HepG2 (cell line): Measurements from ENCODE around the gene C19orf38. TPM values are rescaled to one million over a fixed set of nuclear protein-coding genes. Genes with fewer than 3 reads are reported as not detected.

ENCODE experiments used
- ATAC-seq: fragments of 200-7000 bp; cut with Tn5 transposase; 3 replicates; pipeline ENCODE4 v1.9.1; 2020; ENCODE audit warnings: mild to moderate bottlenecking, moderate library complexity
- BruUV-seq: library from RNA; stranded (reverse); fragments of 400-500 nt; replicated peaks from 2 replicates; lab custom pipeline; 2021; lab: Mats Ljungman, UMichigan
- CTCF ChIA-PET: fragments of 300-600 bp; formaldehyde crosslinking; extraction: SDS; loops from one replicate; lab custom pipeline; 2021; ENCODE audit warnings: low total read pairs, inconsistent platforms, low intra/inter-chr PET ratio; lab: Yijun Ruan, JAX
- POLR2A ChIA-PET: fragments of 350-600 bp; sonication (Branson Sonifier 250); formaldehyde crosslinking; loops from one replicate; lab custom pipeline; 2020; ENCODE audit warnings: antibody characterized with exemption, inconsistent platforms; lab: Yijun Ruan, JAX
- DNase-seq: peaks from one replicate; pipeline ENCODE4 v3.0.0-alpha.2; 2015; ENCODE audit warnings: low spot score
- FAIRE-seq: peaks from 3 replicates; lab custom pipeline; 2011; peaks lifted over from hg19 to GRCh38; lab: Jason Lieb, UNC
- H2AFZ ChIP-seq: one replicate; pipeline ENCODE4 v1.6.1; 2011; ENCODE audit warnings: low read length, inconsistent platforms
- H3K27ac ChIP-seq: fragments of 300-600 bp; 3 replicates; pipeline ENCODE4 v1.8.0; 2011; ENCODE audit warnings: mixed run types, mild to moderate bottlenecking, mixed read lengths, low read length, inconsistent platforms; ENCODE audit not compliant: insufficient read depth; ENCODE audit errors: extremely low read length
- H3K27me3 ChIP-seq, 2 experiments: fragments of 200-600 bp in 1 of 2; 2 replicates in 1 of 2; 3 replicates in 1 of 2; pipeline versions ENCODE4 v1.6.0 to v1.8.0; 2011; ENCODE audit warnings: low read length in 2 of 2, mild to moderate bottlenecking in 2 of 2, moderate library complexity in 2 of 2, inconsistent platforms in 1 of 2; ENCODE audit not compliant: insufficient read depth in 2 of 2, control insufficient read depth in 1 of 2
- H3K36me3 ChIP-seq, 2 experiments: fragments of 200-600 bp in 1 of 2; replicated peaks in 1 of 2; 2 replicates in 1 of 2; 3 replicates in 1 of 2; pipeline versions ENCODE4 v1.5.1 to v1.8.0; 2011; ENCODE audit warnings: low read length in 2 of 2, inconsistent platforms in 1 of 2; ENCODE audit not compliant: insufficient read depth in 2 of 2, control insufficient read depth in 1 of 2
- H3K4me1 ChIP-seq: 2 replicates; pipeline ENCODE4 v1.5.1; 2012; ENCODE audit warnings: low read length, inconsistent platforms; ENCODE audit not compliant: insufficient read depth
- H3K4me2 ChIP-seq: 2 replicates; pipeline ENCODE4 v1.6.0; 2011; ENCODE audit warnings: low read depth, low read length, inconsistent platforms
- H3K4me3 ChIP-seq, 3 experiments: fragments of 200-600 bp in 1 of 3; sonication (generic), shearing (Covaris generic) in 1 of 3; replicated peaks in 1 of 3; 2 replicates each; pipeline ENCODE4 v1.5.1; 2011 to 2016; ENCODE audit warnings: low read length in 3 of 3, inconsistent platforms in 2 of 3, low read depth in 2 of 3, mild to moderate bottlenecking in 2 of 3, control low read depth in 1 of 3, mixed read lengths in 1 of 3; ENCODE audit not compliant: insufficient read depth in 1 of 3
- H3K79me2 ChIP-seq: one replicate; pipeline ENCODE4 v1.6.1; 2011; ENCODE audit warnings: low read length, inconsistent platforms; ENCODE audit not compliant: insufficient read depth
- H3K9ac ChIP-seq: 2 replicates; pipeline ENCODE4 v1.6.0; 2011; ENCODE audit warnings: mild to moderate bottlenecking, low read depth, low read length, inconsistent platforms; ENCODE audit not compliant: insufficient read depth
- H3K9me3 ChIP-seq: 2 replicates; pipeline ENCODE4 v1.5.1; 2012; ENCODE audit warnings: mild to moderate bottlenecking, low read length
- H4K20me1 ChIP-seq: 2 replicates; pipeline ENCODE4 v1.6.0; 2011; ENCODE audit warnings: inconsistent platforms, mild to moderate bottlenecking, low read length, moderate library complexity; ENCODE audit not compliant: insufficient read depth
- IRF2 ChIP-seq: IDR thresholded peaks from 2 replicates; pipeline ENCODE4 v1.6.1; 2018; ENCODE audit warnings: missing genetic modification reagents, missing compliant biosample characterization
- MEIS1 ChIP-seq: sonication (generic); formaldehyde crosslinking; IDR thresholded peaks from 2 replicates; pipeline ENCODE4 v1.9.0; 2021; ENCODE audit warnings: mild to moderate bottlenecking, missing genetic modification reagents, moderate library complexity, borderline replicate concordance
- PITX1 ChIP-seq: sonication (generic); formaldehyde crosslinking; IDR thresholded peaks from 2 replicates; pipeline ENCODE4 v1.5.1; 2020; ENCODE audit warnings: mild to moderate bottlenecking, missing genetic modification reagents
- SCMH1 ChIP-seq: sonication (generic); formaldehyde crosslinking; IDR thresholded peaks from 2 replicates; pipeline ENCODE4 v1.9.0; 2021; ENCODE audit warnings: missing genetic modification reagents, mild to moderate bottlenecking, borderline replicate concordance
- SMARCE1 ChIP-seq: fragments of 450-650 bp; IDR thresholded peaks from 2 replicates; pipeline ENCODE4 v1.6.1; 2017; ENCODE audit warnings: borderline replicate concordance
- SRSF4 ChIP-seq: fragments of 200-400 bp; formaldehyde crosslinking; IDR thresholded peaks from one replicate; pipeline ENCODE4 v1.6.1; 2018; ENCODE audit warnings: mild to moderate bottlenecking, low read depth, low read length, moderate library complexity; ENCODE audit not compliant: poor library complexity, severe bottlenecking
- ZFYVE20 ChIP-seq: sonication (generic); formaldehyde crosslinking; IDR thresholded peaks from 2 replicates; pipeline ENCODE4 v1.8.0; 2023; ENCODE audit warnings: low read depth, mild to moderate bottlenecking, moderate library complexity, missing genetic modification reagents, borderline replicate concordance
- ZGPAT ChIP-seq: IDR thresholded peaks from 2 replicates; pipeline ENCODE4 v1.6.1; 2016; ENCODE audit warnings: mild to moderate bottlenecking
- ZMYM3 ChIP-seq: sonication (generic); formaldehyde crosslinking; IDR thresholded peaks from 2 replicates; pipeline ENCODE4 v1.5.1; 2020; ENCODE audit warnings: mild to moderate bottlenecking, missing genetic modification reagents
- ZNF335 ChIP-seq: sonication (generic); formaldehyde crosslinking; IDR thresholded peaks from 2 replicates; pipeline ENCODE4 v1.4.0; 2020; ENCODE audit warnings: missing genetic modification reagents
- ZNF629 ChIP-seq: sonication (generic); formaldehyde crosslinking; conservative IDR thresholded peaks from 2 replicates; pipeline ENCODE4 v1.5.0; 2020; ENCODE audit warnings: missing genetic modification reagents
- WGBS: methylation state at CpG from one replicate; pipeline ENCODE4 v1.1.6; 2017; ENCODE audit warnings: low lambda C conversion rate; 5-methylcytosine and 5-hydroxymethylcytosine counted together
- in situ Hi-C: cut with HindIII; loops from 2 replicates; pipeline ENCODE4 v1.10.0; 2017; ENCODE audit warnings: low pct_unique_long_range_greater_than_20kb; ENCODE audit not compliant: extremely low pct_ligation_motif_present
- intact Hi-C: fragments of 100-400 bp; cut with micrococcal nuclease; formaldehyde crosslinking; loops from one replicate; pipeline ENCODE4 v1.10.0; 2022; ENCODE audit not compliant: unreplicated experiment
- polyA plus RNA-seq, 8 experiments: library from polyadenylated mRNA; depleted of rRNA in 3 of 8; stranded (reverse) in 7 of 8; unstranded in 1 of 8; fragments of >200 nt; fragmentation: Illumina TruSeq in 4 of 8; extraction: Trizol in 4 of 8; gene quantifications; 2 replicates each; pipeline versions ENCODE4 v1.2.1 to v1.2.3, GENCODE V29; 2011 to 2016; ENCODE audit warnings: low read depth in 4 of 8, missing spikeins in 1 of 8, mixed read lengths in 1 of 8; ENCODE audit not compliant: insufficient read depth in 1 of 8
- total RNA-seq, 5 experiments: library from RNA; depleted of rRNA; stranded (reverse); fragments of >200 nt; fragmentation: Illumina TruSeq; extraction: Trizol; gene quantifications; 2 replicates each; pipeline ENCODE4 v1.2.3, GENCODE V29; 2016; ENCODE audit warnings: low read depth in 1 of 5
- TF ChIP-seq, protein P1 (sequence below): sonication (generic); formaldehyde crosslinking; IDR thresholded peaks from 2 replicates; pipeline ENCODE4 v1.5.0; 2020; ENCODE audit warnings: mild to moderate bottlenecking, missing genetic modification reagents
- TF ChIP-seq, protein P2 (sequence below): sonication (generic); formaldehyde crosslinking; IDR thresholded peaks from 2 replicates; pipeline ENCODE4; 2020; ENCODE audit warnings: missing genetic modification reagents, mild to moderate bottlenecking, borderline replicate concordance
- TF ChIP-seq, protein P3 (sequence below): sonication (generic); formaldehyde crosslinking; IDR thresholded peaks from 2 replicates; pipeline ENCODE4 v1.8.1; 2023; ENCODE audit warnings: missing genetic modification reagents, inconsistent platforms, borderline replicate concordance

Gene C19orf38
- total and polyA plus RNA-seq, 2 of the 13 experiments (the other 11 are each of a cell fraction or from before 2014, with no cell fraction given): 0.11 TPM; not detected in 1

- TF ChIP-seq, protein P1, sequence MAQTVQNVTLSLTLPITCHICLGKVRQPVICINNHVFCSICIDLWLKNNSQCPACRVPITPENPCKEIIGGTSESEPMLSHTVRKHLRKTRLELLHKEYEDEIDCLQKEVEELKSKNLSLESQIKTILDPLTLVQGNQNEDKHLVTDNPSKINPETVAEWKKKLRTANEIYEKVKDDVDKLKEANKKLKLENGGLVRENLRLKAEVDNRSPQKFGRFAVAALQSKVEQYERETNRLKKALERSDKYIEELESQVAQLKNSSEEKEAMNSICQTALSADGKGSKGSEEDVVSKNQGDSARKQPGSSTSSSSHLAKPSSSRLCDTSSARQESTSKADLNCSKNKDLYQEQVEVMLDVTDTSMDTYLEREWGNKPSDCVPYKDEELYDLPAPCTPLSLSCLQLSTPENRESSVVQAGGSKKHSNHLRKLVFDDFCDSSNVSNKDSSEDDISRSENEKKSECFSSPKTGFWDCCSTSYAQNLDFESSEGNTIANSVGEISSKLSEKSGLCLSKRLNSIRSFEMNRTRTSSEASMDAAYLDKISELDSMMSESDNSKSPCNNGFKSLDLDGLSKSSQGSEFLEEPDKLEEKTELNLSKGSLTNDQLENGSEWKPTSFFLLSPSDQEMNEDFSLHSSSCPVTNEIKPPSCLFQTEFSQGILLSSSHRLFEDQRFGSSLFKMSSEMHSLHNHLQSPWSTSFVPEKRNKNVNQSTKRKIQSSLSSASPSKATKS (CRISPR knock-in tag): no peak
- no peak for TF ChIP-seq ZFYVE20
- no peak for TF ChIP-seq ZNF629 (CRISPR knock-in tag)
- no peak for TF ChIP-seq SMARCE1
- TF ChIP-seq, protein P2, sequence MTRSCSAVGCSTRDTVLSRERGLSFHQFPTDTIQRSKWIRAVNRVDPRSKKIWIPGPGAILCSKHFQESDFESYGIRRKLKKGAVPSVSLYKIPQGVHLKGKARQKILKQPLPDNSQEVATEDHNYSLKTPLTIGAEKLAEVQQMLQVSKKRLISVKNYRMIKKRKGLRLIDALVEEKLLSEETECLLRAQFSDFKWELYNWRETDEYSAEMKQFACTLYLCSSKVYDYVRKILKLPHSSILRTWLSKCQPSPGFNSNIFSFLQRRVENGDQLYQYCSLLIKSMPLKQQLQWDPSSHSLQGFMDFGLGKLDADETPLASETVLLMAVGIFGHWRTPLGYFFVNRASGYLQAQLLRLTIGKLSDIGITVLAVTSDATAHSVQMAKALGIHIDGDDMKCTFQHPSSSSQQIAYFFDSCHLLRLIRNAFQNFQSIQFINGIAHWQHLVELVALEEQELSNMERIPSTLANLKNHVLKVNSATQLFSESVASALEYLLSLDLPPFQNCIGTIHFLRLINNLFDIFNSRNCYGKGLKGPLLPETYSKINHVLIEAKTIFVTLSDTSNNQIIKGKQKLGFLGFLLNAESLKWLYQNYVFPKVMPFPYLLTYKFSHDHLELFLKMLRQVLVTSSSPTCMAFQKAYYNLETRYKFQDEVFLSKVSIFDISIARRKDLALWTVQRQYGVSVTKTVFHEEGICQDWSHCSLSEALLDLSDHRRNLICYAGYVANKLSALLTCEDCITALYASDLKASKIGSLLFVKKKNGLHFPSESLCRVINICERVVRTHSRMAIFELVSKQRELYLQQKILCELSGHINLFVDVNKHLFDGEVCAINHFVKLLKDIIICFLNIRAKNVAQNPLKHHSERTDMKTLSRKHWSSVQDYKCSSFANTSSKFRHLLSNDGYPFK: no peak
These were observed 39.1 kb upstream of the C19orf38 start (continued) for GRCh38 chr19:10808937-10809649.

GRCh38 chr19:10809651-10810285 is 38.4 kb upstream of the C19orf38 start:
- no peaks in the 10 kb centered on the region for H4K20me1 ChIP-seq
- DNase-seq (no peak), FAIRE-seq (no peak), ATAC-seq (no peak)
- no peaks in the 10 kb centered on the region for H3K27me3 ChIP-seq
- POLR2A ChIA-PET: no interaction called here
- no peaks in the 10 kb centered on the region for H3K79me2 ChIP-seq
- intact Hi-C loops: loop anchor here (5.0 kb wide), 1 partner anchor 42 kb away; no protein-coding TSS in a partner anchor
- no peak overlapping the region for H2AFZ ChIP-seq
- CTCF ChIA-PET: no interaction called here
- peaks cover 22% of the 10 kb centered on the region for H3K4me1 ChIP-seq
- H3K36me3 ChIP-seq: peaks cover 12 to 49% of the 10 kb centered on the region in 2 experiments; a peak in 4 of 5 replicates
- H3K27ac ChIP-seq: no peak overlapping the region
- no TSS peak for BruUV-seq
- no peak overlapping the region for H3K4me2 ChIP-seq
- H3K9ac ChIP-seq: no peak overlapping the region
- in situ Hi-C loops: no loop called here
- H3K9me3 ChIP-seq: no peaks in the 10 kb centered on the region
- 97% methylated on average over 13 of the region's 15 CpGs for WGBS
- no peak overlapping the region for H3K4me3 ChIP-seq
- TF ChIP-seq, protein P3, sequence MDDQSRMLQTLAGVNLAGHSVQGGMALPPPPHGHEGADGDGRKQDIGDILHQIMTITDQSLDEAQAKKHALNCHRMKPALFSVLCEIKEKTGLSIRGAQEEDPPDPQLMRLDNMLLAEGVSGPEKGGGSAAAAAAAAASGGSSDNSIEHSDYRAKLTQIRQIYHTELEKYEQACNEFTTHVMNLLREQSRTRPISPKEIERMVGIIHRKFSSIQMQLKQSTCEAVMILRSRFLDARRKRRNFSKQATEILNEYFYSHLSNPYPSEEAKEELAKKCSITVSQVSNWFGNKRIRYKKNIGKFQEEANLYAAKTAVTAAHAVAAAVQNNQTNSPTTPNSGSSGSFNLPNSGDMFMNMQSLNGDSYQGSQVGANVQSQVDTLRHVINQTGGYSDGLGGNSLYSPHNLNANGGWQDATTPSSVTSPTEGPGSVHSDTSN (CRISPR knock-in tag): no peak
- no peak for TF ChIP-seq ZNF335 (CRISPR knock-in tag)
- TF ChIP-seq MEIS1 (CRISPR knock-in tag): no peak
- no peak for TF ChIP-seq ZMYM3 (CRISPR knock-in tag)
- TF ChIP-seq IRF2 (CRISPR knock-in tag): no peak
- TF ChIP-seq SRSF4: no peak
- no peak for TF ChIP-seq SCMH1 (CRISPR knock-in tag)
- TF ChIP-seq ZGPAT (CRISPR knock-in tag): no peak
- no peak for TF ChIP-seq PITX1 (CRISPR knock-in tag)
